Measurements from ENCODE around the gene HMX1. TPM values are rescaled to one million over a fixed set of nuclear protein-coding genes. Genes with fewer than 3 reads are reported as not detected.

Gene HMX1
- total and polyA plus RNA-seq, 2 experiments from 2014 or later = 0.69 TPM; not detected in 1

DNA sequence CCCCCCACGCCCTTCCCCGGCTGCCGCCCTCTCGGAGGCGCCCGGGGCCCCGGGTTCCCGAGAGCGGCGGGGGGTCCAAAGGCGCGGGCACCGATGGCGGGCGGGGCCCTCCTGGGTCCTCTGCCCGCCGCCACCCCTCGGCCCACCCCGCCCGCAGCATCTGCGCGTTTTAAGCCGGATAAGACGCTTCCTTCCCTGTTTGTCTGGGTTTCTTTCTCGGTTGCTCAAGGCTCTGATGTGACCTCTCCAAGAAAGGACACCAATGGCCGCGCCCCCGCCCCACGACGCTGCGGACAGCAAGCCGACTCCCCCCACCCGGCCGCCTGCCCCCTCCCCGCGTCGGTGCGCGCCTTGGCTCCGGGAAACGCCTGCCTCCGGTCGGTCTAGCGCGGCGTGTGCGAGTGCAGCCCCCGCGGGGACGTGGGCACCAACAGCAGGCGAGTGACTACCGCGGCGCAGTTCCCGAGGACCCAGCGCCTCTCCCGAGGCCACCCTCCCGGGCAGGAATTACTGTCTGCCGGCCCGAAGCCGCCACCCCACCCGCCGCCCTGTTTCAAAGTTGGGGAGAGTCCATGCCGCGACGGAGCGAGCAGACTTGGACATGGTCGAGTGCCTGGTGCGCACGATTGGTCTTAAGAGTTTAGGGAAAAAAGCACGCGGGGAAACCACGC lies 21.1 kb upstream of the HMX1 start (continued):
- TF ChIP-seq ETS1 (IDR thresholded peaks at IDR 0.05) = no peak

GRCh38 chr4:8891646-8892555 lies 20.3 kb upstream of the HMX1 start:
- H3K36me3 ChIP-seq (ENCODE audit: insufficient read depth) = no peaks in the 10 kb centered on the region
- H3K79me2 ChIP-seq (replicated peaks; ENCODE audit: insufficient read depth) = no peaks in the 10 kb centered on the region
- H3K4me3 ChIP-seq = peak overlapping the region; percentile 51
- no peaks in the 10 kb centered on the region for H3K9me2 ChIP-seq (ENCODE audit: insufficient read depth)
- Mint-ChIP-seq H3K36me3 (ENCODE audit: low read depth) (no peaks in the 10 kb centered on the region; the same call in 2 of the 3 replicates), H3K4me1 (peaks cover 30% of the 10 kb centered on the region), H3K27me3 (ENCODE audit: insufficient read depth, low read depth, poor library complexity) (peaks cover 91% of the 10 kb centered on the region), H3K4me3 (peak overlapping the region; percentile 59), H3K9me3 (peaks cover 4% of the 10 kb centered on the region; the same call in 2 of the 3 replicates), H3K27ac (no peak overlapping the region)
- ATAC-seq = peak; percentile 17
- TF ChIP-seq STAT1 (IDR thresholded peaks at IDR 0.05; ENCODE audit: unreplicated experiment) = no peak
- no peak for TF ChIP-seq NANOG (IDR thresholded peaks at IDR 0.05; ENCODE audit: borderline replicate concordance)
- no peak for TF ChIP-seq ZNF462 (CRISPR knock-in tag; IDR thresholded peaks at IDR 0.05)
- no peak for TF ChIP-seq ZNF331 (CRISPR knock-in tag; IDR thresholded peaks at IDR 0.05; ENCODE audit: low read depth)
- peak; percentile 98 for TF ChIP-seq EZH2 (IDR thresholded peaks at IDR 0.05; ENCODE audit: low read depth, unreplicated experiment)
- TF ChIP-seq ZNF114 (CRISPR knock-in tag; IDR thresholded peaks at IDR 0.05) = no peak
- TF ChIP-seq EZH2phosphoT487 (IDR thresholded peaks at IDR 0.05; ENCODE audit: unreplicated experiment) = peak; percentile 93
- peak; percentile 71 for TF ChIP-seq CREB1 (CRISPR knock-in tag; IDR thresholded peaks at IDR 0.05; ENCODE audit: low read depth)
- peaks cover 100% of the 10 kb centered on the region for H3K27me3 ChIP-seq (ENCODE audit: insufficient read depth)
- H3K4me1 ChIP-seq (ENCODE audit: insufficient read depth) = peaks cover 20% of the 10 kb centered on the region; the same call in 1 of the 2 replicates
- peak overlapping the region; percentile 78 for H3K4me2 ChIP-seq
- H3K27ac ChIP-seq (ENCODE audit: low read depth) = no peak overlapping the region
- peak; percentile 77 for DNase-seq (ENCODE audit: low spot score)
- no peaks in the 10 kb centered on the region for H3F3A ChIP-seq (replicated peaks; ENCODE audit: low read depth)
- no peaks in the 10 kb centered on the region; the same call in 1 of the 2 replicates for H4K20me1 ChIP-seq (replicated peaks; ENCODE audit: insufficient read depth)
- H2AFZ ChIP-seq = peak overlapping the region; percentile 98
